Choroid plexus epithelial cell (primary cell): ENCODE measurements around the gene ORM1.

Experiments used
- DNase-seq: peaks from one replicate; pipeline ENCODE4 v3.0.0-alpha.2; 2010; ENCODE audit warnings: low read depth
- H3K4me3 ChIP-seq: 2 replicates; pipeline ENCODE4 v1.5.1; 2011; ENCODE audit warnings: low read depth, mild to moderate bottlenecking, control low read depth, low read length, moderate library complexity
- CTCF ChIP-seq: conservative IDR thresholded peaks from 2 replicates; pipeline ENCODE4 v1.5.1; 2011; ENCODE audit warnings: low read depth, mild to moderate bottlenecking, control low read depth, inconsistent platforms, low read length, moderate library complexity

ORM1 gene

GRCh38 chr9:114338187-114338586 lies 15.3 kb downstream of the ORM1 start:
- no peak for TF ChIP-seq CTCF
- DNase-seq: no peak
- H3K4me3 ChIP-seq: no peak overlapping the region

GRCh38 chr9:114339130-114339908 lies 16.4 kb downstream of the ORM1 start:
- TF ChIP-seq CTCF: peak; percentile 95
- no peak overlapping the region for H3K4me3 ChIP-seq
- DNase-seq: peak; percentile 63

DNA sequence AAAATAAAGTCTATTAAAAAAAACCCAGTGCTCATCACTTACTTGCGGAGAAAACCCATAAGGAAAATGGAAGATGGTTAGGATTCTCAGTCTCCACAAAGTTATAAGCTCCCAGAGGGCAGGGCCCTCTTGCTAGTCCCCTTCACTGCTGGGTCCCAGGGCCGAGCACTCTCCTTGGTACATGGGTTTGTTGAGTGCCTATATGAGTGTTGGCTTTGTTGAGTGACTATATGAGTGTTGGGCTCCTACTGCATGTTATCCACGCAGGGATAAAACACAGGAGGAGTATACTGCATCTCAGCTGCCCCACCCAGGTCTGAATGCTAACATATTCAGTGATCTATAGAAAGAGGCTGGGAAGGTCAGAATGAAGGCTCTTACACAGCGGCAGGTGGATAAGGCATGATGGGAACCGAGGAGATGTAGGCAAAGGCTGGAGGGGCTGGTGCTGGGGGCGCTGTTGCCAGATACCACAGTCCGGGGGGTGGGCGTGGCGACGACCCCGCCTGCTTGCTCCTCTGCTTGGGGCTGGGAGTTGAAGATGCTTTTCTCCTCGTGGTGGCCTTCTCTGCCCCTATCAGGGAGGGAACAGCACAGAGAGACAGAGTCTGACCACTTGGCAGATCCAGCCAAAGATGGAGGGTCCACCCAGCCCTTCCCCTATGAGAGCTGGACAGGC lies 18.4 kb downstream of the ORM1 start:
- H3K4me3 ChIP-seq: no peak overlapping the region
- no peak for TF ChIP-seq CTCF
- no peak for DNase-seq

DNA sequence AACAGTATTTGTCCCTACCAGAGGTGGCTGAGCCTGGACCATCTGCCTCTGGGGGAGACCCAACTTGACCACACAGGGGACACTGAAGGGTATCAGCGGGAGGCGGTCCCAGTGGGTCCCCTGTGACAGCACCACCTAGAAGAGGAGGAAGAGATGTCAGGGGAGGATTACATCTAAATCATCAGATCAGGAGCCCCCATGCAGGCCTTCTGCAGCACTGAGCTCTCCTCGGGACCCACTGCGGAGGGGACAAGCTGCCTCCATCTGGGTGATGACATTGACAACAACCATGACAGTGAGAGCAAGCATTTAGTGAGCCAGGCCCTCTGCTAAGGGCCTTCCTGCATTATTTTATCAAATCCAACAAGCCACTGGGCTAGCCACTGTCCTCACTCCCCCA lies 19.1 kb downstream of the ORM1 start:
- no peak for DNase-seq
- no peak overlapping the region for H3K4me3 ChIP-seq
- no peak for TF ChIP-seq CTCF

DNA sequence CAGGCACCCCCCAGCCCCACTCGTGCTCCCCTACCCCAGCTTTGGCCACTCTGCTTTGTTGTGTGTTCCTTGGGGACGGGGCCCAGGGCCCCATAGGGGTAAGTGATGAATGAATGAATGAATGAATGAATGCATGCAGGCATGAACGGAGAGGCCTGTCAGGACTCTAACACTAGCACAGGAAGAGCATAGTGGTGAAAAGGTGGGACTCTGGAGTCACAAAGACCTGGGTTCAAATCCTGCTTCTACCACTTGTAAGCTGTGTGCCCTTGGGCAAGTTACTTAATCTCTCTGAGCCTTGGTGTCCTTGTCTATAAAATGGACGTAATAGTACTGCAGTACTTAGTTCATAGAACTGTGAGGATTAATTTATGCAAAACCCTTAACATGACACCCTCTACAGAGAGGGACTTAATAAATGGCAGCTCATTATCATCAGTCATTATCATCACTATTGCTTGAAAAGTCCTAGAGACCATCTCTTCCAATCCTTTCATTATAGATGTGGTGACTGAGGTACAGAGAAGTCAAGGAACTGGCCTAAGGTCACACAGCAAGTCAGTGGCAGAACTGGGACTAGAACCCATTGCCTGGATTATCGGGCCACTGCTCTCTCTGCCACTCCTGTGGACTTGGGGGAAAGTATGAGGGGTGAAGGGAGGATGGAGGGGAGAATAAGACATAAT lies 20.0 kb downstream of the ORM1 start:
- TF ChIP-seq CTCF: no peak
- DNase-seq: no peak
- no peak overlapping the region for H3K4me3 ChIP-seq

DNA sequence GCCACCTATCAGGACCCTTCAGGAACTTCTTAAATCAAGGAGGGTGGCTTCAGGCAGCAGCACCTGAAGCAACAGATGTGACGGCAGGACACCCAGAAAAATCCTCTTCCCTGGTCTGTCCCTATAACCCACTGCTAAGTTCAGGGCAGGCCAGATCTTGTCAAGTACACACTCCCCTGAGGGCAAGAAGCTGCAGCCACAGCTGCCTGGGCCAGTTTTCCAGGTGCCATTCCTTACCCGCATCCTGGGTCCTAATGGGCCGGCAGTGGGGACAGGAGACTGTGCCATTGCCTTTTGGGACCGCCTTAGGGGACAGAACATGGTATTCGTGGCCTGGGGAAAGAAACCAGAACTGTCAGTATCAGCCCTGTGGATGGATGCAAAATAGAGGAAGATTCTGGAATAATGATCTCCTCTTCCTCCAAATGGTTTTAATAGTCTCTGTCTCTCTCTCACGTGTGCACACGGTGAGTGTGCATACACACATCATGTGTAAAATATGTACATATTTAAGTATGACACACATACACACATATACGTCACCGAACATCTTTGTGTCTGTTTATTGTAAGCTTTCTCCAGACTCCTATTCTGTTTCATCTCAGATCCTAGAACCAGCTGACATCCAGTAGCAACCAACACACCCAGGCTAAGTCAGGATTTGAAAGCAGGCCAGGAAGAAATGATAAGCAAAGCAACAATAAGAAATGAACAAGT lies 20.7 kb downstream of the ORM1 start:
- H3K4me3 ChIP-seq: no peak overlapping the region
- no peak for TF ChIP-seq CTCF
- DNase-seq: no peak
